ENCODE measurements around the gene CTNNA2.
A peak's percentile ranks its signal among the peaks of the same experiment; 100 is the strongest.

CTNNA2 gene

DNA sequence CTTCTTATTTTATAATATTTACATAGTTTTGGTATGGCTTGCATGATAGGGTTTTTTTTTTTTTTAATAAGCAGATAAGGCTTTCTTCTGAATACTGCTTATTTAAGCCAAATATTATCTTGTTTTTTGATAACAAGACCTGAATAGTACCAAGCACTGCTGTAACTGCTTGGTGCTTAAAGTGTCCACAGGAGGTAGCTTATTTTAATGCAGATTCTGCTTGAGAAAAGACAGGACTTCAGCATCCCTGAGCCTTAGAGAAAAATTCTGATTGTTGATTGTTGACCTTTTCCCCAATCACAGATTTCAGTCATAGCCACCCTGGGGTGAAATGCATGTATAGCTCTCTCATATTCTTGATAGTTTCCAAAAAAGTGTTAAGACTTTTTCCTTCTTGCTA lies 336.4 kb downstream of the CTNNA2 start:
- Histone ChIP-seq H3K4me3 (ENCODE audit: low read depth, low read length) (no peak overlapping the region), H3K79me2 (no peaks in the 10 kb centered on the region)

DNA sequence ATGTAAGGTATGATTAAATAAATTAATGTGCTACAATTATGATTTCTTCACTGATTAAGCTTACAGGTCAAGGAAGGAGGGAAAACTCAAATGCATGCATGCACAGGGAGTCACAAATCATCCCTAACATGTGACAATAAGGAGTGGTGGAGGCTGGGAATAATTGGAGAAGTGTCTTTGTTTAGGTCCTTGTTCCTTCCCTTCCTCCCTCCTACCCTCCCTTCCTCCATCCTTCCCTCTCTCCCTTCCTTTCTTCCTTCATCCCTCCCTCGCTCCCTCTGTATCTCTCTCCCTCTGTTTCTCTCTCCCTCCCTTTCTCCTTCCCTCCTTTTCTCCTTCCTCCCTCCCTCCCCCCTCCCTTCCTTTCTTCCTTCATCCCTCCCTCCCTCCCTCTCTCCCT lies 337.1 kb downstream of the CTNNA2 start:
- Histone ChIP-seq H3K27ac (no peak overlapping the region), H3K27me3 (ENCODE audit: control insufficient read depth, insufficient read depth, low read length) (no peaks in the 10 kb centered on the region), H3K36me3 (ENCODE audit: control insufficient read depth, insufficient read depth, low read length) (no peaks in the 10 kb centered on the region), H3K4me3 (ENCODE audit: low read depth, low read length) (no peak overlapping the region), H3K9me3 (ENCODE audit: control insufficient read depth, low read length) (no peaks in the 10 kb centered on the region), H3K79me2 (no peaks in the 10 kb centered on the region), H3K4me1 (peaks cover under 1% of the 10 kb centered on the region), H2AFZ (no peak overlapping the region), H3K9ac (no peak overlapping the region), H3K4me2 (ENCODE audit: low read length) (no peak overlapping the region)
- TF ChIP-seq, protein P1, sequence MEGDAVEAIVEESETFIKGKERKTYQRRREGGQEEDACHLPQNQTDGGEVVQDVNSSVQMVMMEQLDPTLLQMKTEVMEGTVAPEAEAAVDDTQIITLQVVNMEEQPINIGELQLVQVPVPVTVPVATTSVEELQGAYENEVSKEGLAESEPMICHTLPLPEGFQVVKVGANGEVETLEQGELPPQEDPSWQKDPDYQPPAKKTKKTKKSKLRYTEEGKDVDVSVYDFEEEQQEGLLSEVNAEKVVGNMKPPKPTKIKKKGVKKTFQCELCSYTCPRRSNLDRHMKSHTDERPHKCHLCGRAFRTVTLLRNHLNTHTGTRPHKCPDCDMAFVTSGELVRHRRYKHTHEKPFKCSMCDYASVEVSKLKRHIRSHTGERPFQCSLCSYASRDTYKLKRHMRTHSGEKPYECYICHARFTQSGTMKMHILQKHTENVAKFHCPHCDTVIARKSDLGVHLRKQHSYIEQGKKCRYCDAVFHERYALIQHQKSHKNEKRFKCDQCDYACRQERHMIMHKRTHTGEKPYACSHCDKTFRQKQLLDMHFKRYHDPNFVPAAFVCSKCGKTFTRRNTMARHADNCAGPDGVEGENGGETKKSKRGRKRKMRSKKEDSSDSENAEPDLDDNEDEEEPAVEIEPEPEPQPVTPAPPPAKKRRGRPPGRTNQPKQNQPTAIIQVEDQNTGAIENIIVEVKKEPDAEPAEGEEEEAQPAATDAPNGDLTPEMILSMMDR (IDR thresholded peaks at IDR 0.05) = no peak

More for the DNA sequence above, 336.4 kb downstream of the CTNNA2 start:
- no peaks in the 10 kb centered on the region for H3K9me3 ChIP-seq (ENCODE audit: control insufficient read depth, low read length)
- no peaks in the 10 kb centered on the region for H3K4me1 ChIP-seq
- no peak overlapping the region for H3K27ac ChIP-seq
- H3K4me2 ChIP-seq (ENCODE audit: low read length) = no peak overlapping the region
- no peaks in the 10 kb centered on the region for H3K27me3 ChIP-seq (ENCODE audit: control insufficient read depth, insufficient read depth, low read length)
- no peak overlapping the region for H2AFZ ChIP-seq
- TF ChIP-seq, protein P1 (IDR thresholded peaks at IDR 0.05) = no peak
- no peak overlapping the region for H3K9ac ChIP-seq
- H3K36me3 ChIP-seq (ENCODE audit: control insufficient read depth, insufficient read depth, low read length) = no peaks in the 10 kb centered on the region

DNA sequence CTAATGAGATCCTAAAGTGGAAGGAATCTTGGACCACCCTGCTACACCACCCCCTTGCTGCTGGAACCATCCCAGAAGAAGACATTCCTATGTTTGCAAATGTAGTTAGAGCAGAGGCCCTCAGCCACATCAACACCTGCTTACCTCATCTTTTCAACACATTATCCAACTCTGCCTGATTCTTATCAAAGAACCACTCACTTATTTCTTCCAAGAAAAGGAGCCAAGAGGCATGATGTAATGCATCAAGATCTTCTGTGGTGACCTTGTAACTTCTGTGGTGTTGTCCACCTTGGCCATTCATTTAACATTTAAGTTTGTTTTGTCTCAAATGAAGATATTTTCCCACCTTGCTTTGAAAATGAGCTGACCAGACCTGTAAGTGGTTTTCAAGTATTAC lies 338.1 kb downstream of the CTNNA2 start:
- Histone ChIP-seq H3K9me3 (ENCODE audit: control insufficient read depth, low read length) (no peaks in the 10 kb centered on the region), H3K27me3 (ENCODE audit: control insufficient read depth, insufficient read depth, low read length) (no peaks in the 10 kb centered on the region), H3K9ac (no peak overlapping the region), H3K4me1 (peaks cover 5% of the 10 kb centered on the region), H3K4me3 (ENCODE audit: low read depth, low read length) (no peak overlapping the region), H3K36me3 (ENCODE audit: control insufficient read depth, insufficient read depth, low read length) (no peaks in the 10 kb centered on the region), H3K27ac (no peak overlapping the region), H3K4me2 (ENCODE audit: low read length) (no peak overlapping the region), H3K79me2 (no peaks in the 10 kb centered on the region), H2AFZ (no peak overlapping the region)
- TF ChIP-seq, protein P1 (IDR thresholded peaks at IDR 0.05) = no peak

DNA sequence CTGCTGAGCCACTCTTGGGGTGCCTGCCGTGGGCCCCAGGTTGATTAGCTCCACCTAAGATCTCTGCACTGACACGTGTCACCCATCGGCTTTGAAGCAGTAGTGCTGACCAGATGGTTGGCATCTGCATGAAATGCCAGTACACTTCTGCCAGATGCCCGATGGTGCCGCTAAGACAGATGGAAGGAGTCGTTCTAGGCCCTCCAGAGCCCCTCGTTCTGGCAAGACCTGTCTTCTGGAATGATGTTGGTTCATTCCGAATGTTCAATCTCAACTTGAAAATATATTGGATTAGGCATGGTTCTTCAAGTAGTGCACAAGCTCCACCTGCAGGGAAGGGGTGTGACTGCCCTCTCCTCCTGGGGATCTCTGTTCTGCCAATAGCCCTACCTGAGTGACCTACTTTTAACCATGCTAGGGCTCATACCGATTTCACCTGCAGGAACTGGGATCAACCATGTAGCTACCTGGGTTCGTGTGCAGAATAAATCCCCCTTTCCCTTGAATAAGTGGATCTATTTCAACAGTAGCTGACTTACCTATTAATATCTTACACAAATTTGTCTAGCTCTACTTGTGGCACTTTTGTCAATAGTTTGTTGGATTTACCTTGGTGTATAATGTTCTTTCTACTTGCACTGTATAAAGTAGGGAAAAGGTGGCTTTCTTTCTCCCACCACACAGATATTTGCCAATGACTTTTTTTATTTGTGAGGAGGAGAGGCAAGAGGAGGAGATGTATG lies 342.6 kb downstream of the CTNNA2 start:
- TF ChIP-seq, protein P1 (IDR thresholded peaks at IDR 0.05) = peak; percentile 33
- Histone ChIP-seq H3K4me1 (peaks cover 5% of the 10 kb centered on the region), H3K36me3 (ENCODE audit: control insufficient read depth, insufficient read depth, low read length) (no peaks in the 10 kb centered on the region), H3K4me2 (ENCODE audit: low read length) (no peak overlapping the region), H2AFZ (peak overlapping the region; percentile 48), H3K4me3 (ENCODE audit: low read depth, low read length) (no peak overlapping the region), H3K79me2 (no peaks in the 10 kb centered on the region), H3K9ac (no peak overlapping the region), H3K27me3 (ENCODE audit: control insufficient read depth, insufficient read depth, low read length) (no peaks in the 10 kb centered on the region), H3K27ac (no peak overlapping the region), H3K9me3 (ENCODE audit: control insufficient read depth, low read length) (no peaks in the 10 kb centered on the region)

DNA sequence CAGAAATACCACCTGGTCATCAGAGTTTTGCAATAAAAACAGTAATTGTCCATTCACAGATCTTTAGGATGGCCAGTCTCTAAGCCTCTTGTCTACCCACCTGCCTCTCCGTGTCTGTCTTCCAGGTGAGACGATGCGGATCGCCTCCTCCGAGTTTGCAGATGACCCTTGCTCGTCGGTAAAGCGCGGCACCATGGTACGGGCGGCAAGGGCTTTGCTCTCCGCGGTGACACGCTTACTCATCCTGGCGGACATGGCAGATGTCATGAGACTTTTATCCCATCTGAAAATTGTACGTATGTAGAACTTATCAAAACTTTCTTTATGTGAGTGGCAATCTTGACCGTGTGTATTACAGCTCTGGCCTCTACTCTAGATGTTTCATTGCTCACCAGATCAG lies 345.0 kb downstream of the CTNNA2 start:
- TF ChIP-seq, protein P1 (IDR thresholded peaks at IDR 0.05) = no peak
- H3K9me3 ChIP-seq (ENCODE audit: control insufficient read depth, low read length) = no peaks in the 10 kb centered on the region

More for the DNA sequence above, 345.0 kb downstream of the CTNNA2 start:
- H3K9ac ChIP-seq = no peak overlapping the region
- no peaks in the 10 kb centered on the region for H3K27me3 ChIP-seq (ENCODE audit: control insufficient read depth, insufficient read depth, low read length)
- H3K79me2 ChIP-seq = no peaks in the 10 kb centered on the region
- no peaks in the 10 kb centered on the region for H3K36me3 ChIP-seq (ENCODE audit: control insufficient read depth, insufficient read depth, low read length)
- H3K4me2 ChIP-seq (ENCODE audit: low read length) = no peak overlapping the region
- H3K27ac ChIP-seq = no peak overlapping the region
- peaks cover 5% of the 10 kb centered on the region for H3K4me1 ChIP-seq
- no peak overlapping the region for H2AFZ ChIP-seq
- H3K4me3 ChIP-seq (ENCODE audit: low read depth, low read length) = no peak overlapping the region

Data from parathyroid adenoma (tissue), 2 donors.